H1 (cell line): Measurements from ENCODE around the gene DISC1. TPM values are rescaled to one million over a fixed set of nuclear protein-coding genes. Genes with fewer than 3 reads are reported as not detected.

Source experiments
- CTCF ChIA-PET: fragments of 300-600 bp; sonication (Branson Sonifier 250); formaldehyde crosslinking; loops from one replicate; lab custom pipeline; 2021; ENCODE audit not compliant: partially characterized antibody; lab: Charles Lee
- POLR2A ChIA-PET: fragments of 300-600 bp; sonication (Branson Sonifier 250); formaldehyde crosslinking; loops from one replicate; lab custom pipeline; 2021; ENCODE audit warnings: inconsistent platforms; ENCODE audit not compliant: partially characterized antibody; lab: Charles Lee
- DNase-seq, 2 experiments: peaks; one replicate each; pipeline versions ENCODE4 v3.0.0 to v3.0.0-alpha.2; 2010 to 2022; ENCODE audit warnings: low spot score in 2 of 2, low read depth in 1 of 2, mixed read lengths in 1 of 2
- FAIRE-seq: peaks from 2 replicates; lab custom pipeline; 2011; peaks lifted over from hg19 to GRCh38; lab: Jason Lieb, UNC
- H2AFZ ChIP-seq: 2 replicates; pipeline ENCODE4 v1.8.1; 2012; ENCODE audit warnings: low read length, inconsistent platforms
- H2AK5ac ChIP-seq: 2 replicates; pipeline ENCODE4 v1.6.1; 2013; ENCODE audit warnings: low read depth, low read length
- H2BK120ac ChIP-seq: replicated peaks from 2 replicates; pipeline ENCODE3; 2013; ENCODE audit warnings: low read depth, low read length, inconsistent platforms
- H2BK12ac ChIP-seq: 2 replicates; pipeline ENCODE4 v1.6.1; 2013; ENCODE audit warnings: low read depth, low read length
- H2BK15ac ChIP-seq: 2 replicates; pipeline ENCODE4 v1.6.1; 2013; ENCODE audit warnings: low read length
- H2BK20ac ChIP-seq: 2 replicates; pipeline ENCODE4 v1.6.1; 2013; ENCODE audit warnings: low read length
- H2BK5ac ChIP-seq: 2 replicates; pipeline ENCODE4 v1.6.1; 2013; ENCODE audit warnings: low read depth, low read length
- H3K14ac ChIP-seq: 2 replicates; pipeline ENCODE4 v1.6.1; 2013; ENCODE audit warnings: inconsistent platforms; ENCODE audit not compliant: insufficient read length
- H3K18ac ChIP-seq: 2 replicates; pipeline ENCODE4 v1.6.1; 2013; ENCODE audit warnings: low read length; ENCODE audit errors: extremely low read depth
- H3K23ac ChIP-seq: 2 replicates; pipeline ENCODE4 v1.6.1; 2013; ENCODE audit warnings: inconsistent platforms; ENCODE audit not compliant: insufficient read length
- H3K23me2 ChIP-seq: 2 replicates; pipeline ENCODE4 v1.6.1; 2013; ENCODE audit warnings: low read depth, low read length
- H3K27ac ChIP-seq: 2 replicates; pipeline ENCODE4 v1.6.1; 2011; ENCODE audit warnings: low read depth, low read length, inconsistent platforms
- H3K27me3 ChIP-seq, 4 experiments: replicated peaks in 1 of 4; 1 replicate in 1 of 4; 2 replicates in 3 of 4; pipeline versions ENCODE4 v1.6.1 to v1.8.1; 2011 to 2013; ENCODE audit warnings: low read length in 3 of 4, mild to moderate bottlenecking in 3 of 4, inconsistent platforms in 2 of 4, mixed read lengths in 2 of 4, moderate library complexity in 1 of 4; ENCODE audit not compliant: control insufficient read depth in 3 of 4, insufficient read depth in 3 of 4; ENCODE audit errors: extremely low read depth in 1 of 4
- H3K36me3 ChIP-seq, 4 experiments: 2 replicates each; pipeline versions ENCODE4 v1.6.1 to v1.8.1; 2011 to 2013; ENCODE audit warnings: mild to moderate bottlenecking in 4 of 4, low read length in 3 of 4, moderate library complexity in 2 of 4, control low read depth in 1 of 4, inconsistent platforms in 1 of 4; ENCODE audit not compliant: insufficient read depth in 4 of 4, control insufficient read depth in 2 of 4
- H3K4ac ChIP-seq: replicated peaks from 2 replicates; pipeline ENCODE3; 2013; ENCODE audit warnings: low read length, low read depth, mixed read lengths, inconsistent platforms; ENCODE audit not compliant: insufficient read length
- H3K4me1 ChIP-seq, 4 experiments: replicated peaks in 1 of 4; 1 replicate in 1 of 4; 2 replicates in 3 of 4; pipeline versions ENCODE4 v1.6.1 to v1.8.1; 2011 to 2013; ENCODE audit warnings: low read length in 3 of 4, inconsistent platforms in 2 of 4, mixed read lengths in 1 of 4; ENCODE audit not compliant: insufficient read depth in 4 of 4, control insufficient read depth in 3 of 4
- H3K4me2 ChIP-seq, 2 experiments: 2 replicates each; pipeline versions ENCODE4 v1.6.1 to v1.8.1; 2011 to 2013; ENCODE audit warnings: low read depth in 2 of 2, low read length in 2 of 2, control low read depth in 1 of 2, inconsistent platforms in 1 of 2, mild to moderate bottlenecking in 1 of 2; ENCODE audit not compliant: insufficient read depth in 1 of 2
- H3K4me3 ChIP-seq, 4 experiments: fragments of 200-600, 300-600 bp in 1 of 4; sonication (generic), shearing (Covaris generic), sonication (Bioruptor Twin) in 1 of 4; 2 replicates each; pipeline versions ENCODE4 v1.5.1 to v1.8.1; 2011 to 2016; ENCODE audit warnings: low read length in 4 of 4, low read depth in 3 of 4, control low read depth in 2 of 4, inconsistent platforms in 2 of 4, mild to moderate bottlenecking in 2 of 4, mixed read lengths in 1 of 4, moderate library complexity in 1 of 4; ENCODE audit not compliant: insufficient read depth in 2 of 4; ENCODE audit errors: extremely low read depth in 1 of 4
- H3K56ac ChIP-seq: replicated peaks from 2 replicates; pipeline ENCODE3; 2013; ENCODE audit warnings: low read depth, mild to moderate bottlenecking, mixed read lengths, low read length, inconsistent platforms; ENCODE audit not compliant: insufficient read length
- H3K79me1 ChIP-seq: 2 replicates; pipeline ENCODE4 v1.6.1; 2013; ENCODE audit warnings: low read depth, low read length, control low read depth
- H3K79me2 ChIP-seq, 2 experiments: 2 replicates each; pipeline versions ENCODE4 v1.6.1 to v1.8.1; 2012 to 2013; ENCODE audit warnings: low read length in 2 of 2, mild to moderate bottlenecking in 2 of 2, inconsistent platforms in 1 of 2; ENCODE audit not compliant: insufficient read depth in 2 of 2, control insufficient read depth in 1 of 2
- H3K9ac ChIP-seq, 4 experiments: replicated peaks in 1 of 4; 1 replicate in 1 of 4; 2 replicates in 3 of 4; pipeline versions ENCODE4 v1.6.1 to v1.8.1; 2011 to 2013; ENCODE audit warnings: low read depth in 3 of 4, low read length in 3 of 4, control low read depth in 2 of 4, mild to moderate bottlenecking in 2 of 4, moderate library complexity in 2 of 4, inconsistent platforms in 1 of 4; ENCODE audit errors: extremely low read depth in 1 of 4
- H3K9me3 ChIP-seq, 2 experiments: 2 replicates each; pipeline versions ENCODE4 v1.6.1 to v1.8.1; 2012 to 2013; ENCODE audit warnings: mild to moderate bottlenecking in 2 of 2, moderate library complexity in 2 of 2, control low read depth in 1 of 2, inconsistent platforms in 1 of 2, low read depth in 1 of 2, low read length in 1 of 2, mixed read lengths in 1 of 2; ENCODE audit not compliant: insufficient read depth in 2 of 2
- H4K20me1 ChIP-seq, 2 experiments: replicated peaks in 1 of 2; 2 replicates each; pipeline versions ENCODE3 to v1.8.1; 2011 to 2013; ENCODE audit warnings: inconsistent platforms in 2 of 2, low read length in 2 of 2, mild to moderate bottlenecking in 1 of 2; ENCODE audit not compliant: insufficient read depth in 2 of 2, control insufficient read depth in 1 of 2
- H4K5ac ChIP-seq: 2 replicates; pipeline ENCODE4 v1.6.1; 2013; ENCODE audit warnings: low read length, low read depth, mixed read lengths, inconsistent platforms; ENCODE audit not compliant: insufficient read length
- H4K8ac ChIP-seq: 2 replicates; pipeline ENCODE4 v1.8.0; 2013; ENCODE audit warnings: mild to moderate bottlenecking, moderate library complexity, low read length, inconsistent platforms; ENCODE audit not compliant: insufficient read depth; ENCODE audit errors: extremely low read depth
- H4K91ac ChIP-seq: replicated peaks from 2 replicates; pipeline ENCODE3; 2013; ENCODE audit warnings: low read length, mixed read lengths, inconsistent platforms; ENCODE audit not compliant: insufficient read length
- EGR1 ChIP-seq: IDR thresholded peaks from 2 replicates; pipeline ENCODE4 v1.6.1; 2011; ENCODE audit warnings: low read depth, low read length, borderline replicate concordance
- KDM4A ChIP-seq: IDR thresholded peaks from one replicate; pipeline ENCODE4 v1.7.1; 2012; ENCODE audit warnings: low read depth, mild to moderate bottlenecking, moderate library complexity, low read length, inconsistent platforms; ENCODE audit not compliant: severe bottlenecking
- SIX5 ChIP-seq: IDR thresholded peaks from 2 replicates; pipeline ENCODE4 v1.6.1; 2011; ENCODE audit warnings: mild to moderate bottlenecking, low read depth, low read length
- TAF7 ChIP-seq: optimal IDR thresholded peaks from 2 replicates; pipeline ENCODE3; 2011; ENCODE audit warnings: low read depth, mild to moderate bottlenecking, inconsistent platforms, low read length, moderate library complexity, borderline replicate concordance
- TBP ChIP-seq: IDR thresholded peaks from 2 replicates; pipeline ENCODE4 v1.6.1; 2011; ENCODE audit warnings: low read depth, low read length, improper control_type of control experiment
- TEAD4 ChIP-seq: IDR thresholded peaks from 2 replicates; pipeline ENCODE4 v1.6.1; 2012; ENCODE audit warnings: low read depth, low read length, inconsistent platforms, mixed read lengths
- WGBS, 2 experiments: shearing (Covaris generic) in 1 of 2; methylation state at CpG; one replicate each; pipeline versions ENCODE4 v1.1.6 to v1.1.7; 2013 to 2015; ENCODE audit warnings: low lambda C conversion rate in 2 of 2, mixed read lengths in 2 of 2, inconsistent platforms in 1 of 2, low coverage in 1 of 2, missing lambda C conversion rate in 1 of 2; ENCODE audit not compliant: insufficient replicate concordance in 2 of 2, insufficient coverage in 1 of 2, insufficient read length in 1 of 2; ENCODE audit errors: extremely low coverage in 1 of 2, missing lambda C conversion rate in 1 of 2; 5-methylcytosine and 5-hydroxymethylcytosine counted together
- polyA plus RNA-seq, 7 experiments: library from polyadenylated mRNA; depleted of rRNA in 3 of 7; stranded (reverse) in 5 of 7; unstranded in 2 of 7; fragments of >200 nt in 5 of 7; fragments of 200-250 nt in 2 of 7; gene quantifications; 1 replicate in 5 of 7; 2 replicates in 1 of 7; 4 replicates in 1 of 7; pipeline versions ENCODE4 v1.2.1 to v1.2.3, GENCODE V29; 2011 to 2013; ENCODE audit warnings: missing spikeins in 2 of 7, mixed read lengths in 2 of 7
- total RNA-seq: library from RNA; stranded (reverse); fragmentation: NEBNext Ultra II Directional; extraction: Animal tissue kit (Norgen Biotek cat#: 25700); gene quantifications from 2 replicates; pipeline ENCODE4 v1.2.1, GENCODE V29; 2021
- TF ChIP-seq, protein P1 (sequence below): IDR thresholded peaks from 2 replicates; pipeline ENCODE4 v1.6.1; 2011; ENCODE audit warnings: low read depth, mild to moderate bottlenecking, low read length; ENCODE audit not compliant: insufficient read depth

The DISC1 gene
- total and polyA plus RNA-seq, 2 of the 8 experiments (the other 6 are each of a cell fraction or from before 2014, with no cell fraction given): 1.1 to 3.5 TPM

- Histone ChIP-seq H3K4me3 (no peak overlapping the region), H3K9me3 (no peaks in the 10 kb centered on the region), H3K79me2 (no peaks in the 10 kb centered on the region), H3K14ac (no peak overlapping the region), H4K8ac (no peak overlapping the region), H3K4me1 (no peaks in the 10 kb centered on the region), H3K36me3 (no peaks in the 10 kb centered on the region), H2BK15ac (no peak overlapping the region), H3K9ac (no peak overlapping the region), H2BK20ac (no peak overlapping the region), H2AK5ac (no peak overlapping the region), H2BK5ac (no peak overlapping the region), H4K91ac (no peak overlapping the region), H2BK12ac (no peak overlapping the region), H3K27ac (no peak overlapping the region), H3K23me2 (no peaks in the 10 kb centered on the region), H4K20me1 (no peaks in the 10 kb centered on the region), H2BK120ac (no peak overlapping the region), H4K5ac (no peak overlapping the region), H3K23ac (no peak overlapping the region), H3K56ac (no peak overlapping the region), H3K18ac (no peak overlapping the region), H2AFZ (no peak overlapping the region), H3K4ac (no peak overlapping the region), H3K79me1 (no peaks in the 10 kb centered on the region), H3K4me2 (no peak overlapping the region), H3K27me3 (peaks cover 0 to 1% (median 0%) of the 10 kb centered on the region in 4 experiments; a peak in 1 of 7 replicates)
- TF ChIP-seq TBP: no peak
- no peak for TF ChIP-seq TAF7
- no peak for TF ChIP-seq EGR1
- no peak for TF ChIP-seq SIX5
- no peak for TF ChIP-seq KDM4A
- no peak for TF ChIP-seq TEAD4
- TF ChIP-seq, protein P1, sequence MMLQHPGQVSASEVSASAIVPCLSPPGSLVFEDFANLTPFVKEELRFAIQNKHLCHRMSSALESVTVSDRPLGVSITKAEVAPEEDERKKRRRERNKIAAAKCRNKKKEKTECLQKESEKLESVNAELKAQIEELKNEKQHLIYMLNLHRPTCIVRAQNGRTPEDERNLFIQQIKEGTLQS: no peak
- ChIA-PET CTCF (interaction anchor here (4.1 kb wide), 1 partner anchor 11 kb away, joined by 25 read pairs; no protein-coding TSS in a partner anchor), POLR2A (no interaction called here)
- 89% methylated on average over 2 of the region's 2 CpGs; no CpG with 5 or more reads in 1 of the 2 experiments for WGBS, 2 experiments
- DNase-seq (no peak), FAIRE-seq (no peak)
Measured at GRCh38 chr1:231817801-231818200, 191.2 kb downstream of the DISC1 start.
